NCI-H345 (cell line): ENCODE results near the gene LCMT1.
"Not testable (repeated sequence)": the region's sequence is repeated elsewhere in the genome, so short reads cannot be mapped to it uniquely, and the experiment has no call there.

ENCODE experiments used
- DNase-seq: peaks from one replicate; lab custom pipeline; 2025; lab: John Stamatoyannopoulos, UW

Gene LCMT1

GRCh38 chr16:25148568-25149215 is 37.1 kb downstream of the LCMT1 start:
- no peak for DNase-seq

GRCh38 chr16:25151996-25152395 is 40.5 kb downstream of the LCMT1 start:
- DNase-seq: no peak

DNA sequence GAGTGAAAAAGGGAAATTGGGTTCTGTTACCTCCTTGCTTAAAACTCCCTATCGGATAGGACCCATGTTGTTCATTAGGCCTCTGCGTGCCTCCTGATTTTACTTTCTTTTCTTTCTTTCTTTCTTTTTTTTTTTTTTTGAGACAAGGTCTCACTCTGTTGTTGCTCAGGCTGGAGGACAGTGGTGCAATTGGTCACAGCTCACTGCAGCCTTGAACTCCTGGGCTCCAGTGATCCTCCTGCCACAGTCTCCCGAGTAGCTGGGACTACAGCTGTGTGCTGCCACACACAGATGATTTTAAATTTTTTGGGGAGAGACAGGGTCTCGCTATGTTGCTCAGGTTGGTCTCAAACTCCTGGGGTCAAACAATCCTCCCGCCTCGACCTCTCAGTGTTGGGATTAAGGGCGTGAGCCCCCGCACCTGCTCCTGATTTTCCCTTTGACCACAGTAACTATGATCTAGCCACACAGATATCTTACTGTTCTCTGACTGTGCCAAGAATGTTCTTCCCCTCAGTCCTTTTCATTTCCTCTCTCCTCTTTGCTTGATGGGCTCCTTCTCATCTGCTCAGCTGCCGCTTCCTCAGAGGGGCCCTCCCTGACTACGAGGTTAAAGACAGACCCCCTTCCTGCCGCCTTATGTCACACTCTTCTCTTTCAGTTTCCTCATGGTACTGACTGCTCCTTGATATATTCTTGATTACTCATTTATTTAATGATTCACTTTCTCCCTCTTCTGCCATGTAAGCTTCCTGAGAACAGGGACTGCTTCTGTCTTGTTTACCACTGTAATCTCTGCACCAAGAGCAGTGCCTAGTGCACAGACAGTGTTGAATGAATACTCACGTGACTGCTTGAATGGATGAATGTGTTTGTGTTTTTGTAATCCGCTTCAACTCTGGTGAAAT is 44.3 kb downstream of the LCMT1 start:
- DNase-seq: no peak

GRCh38 chr16:25157271-25157875 is 45.8 kb downstream of the LCMT1 start:
- DNase-seq: no peak

DNA sequence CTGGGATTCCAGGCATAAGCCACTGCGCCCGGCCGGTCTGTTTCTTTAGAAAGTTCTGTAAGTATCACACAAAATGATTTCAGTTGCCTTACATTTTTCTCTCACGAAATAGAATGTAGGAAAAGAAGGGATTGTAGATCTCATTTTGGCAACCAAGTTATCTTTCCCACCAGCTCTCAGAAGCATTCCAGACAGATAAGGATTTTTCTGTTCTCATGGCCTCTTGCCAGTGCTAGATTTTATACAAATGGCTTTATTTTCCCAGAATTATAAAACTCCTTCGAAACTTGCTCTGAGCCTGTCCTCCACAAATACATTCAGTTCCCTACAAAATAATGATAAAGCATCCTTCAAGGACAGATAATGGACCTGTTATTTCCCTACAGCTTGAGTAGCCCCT is 46.9 kb downstream of the LCMT1 start:
- DNase-seq: no peak

- DNase-seq: no peak
These were observed 50.3 kb downstream of the LCMT1 start for GRCh38 chr16:25161753-25162367.

GRCh38 chr16:25163683-25164082 is 52.1 kb downstream of the LCMT1 start:
- no peak for DNase-seq

DNA sequence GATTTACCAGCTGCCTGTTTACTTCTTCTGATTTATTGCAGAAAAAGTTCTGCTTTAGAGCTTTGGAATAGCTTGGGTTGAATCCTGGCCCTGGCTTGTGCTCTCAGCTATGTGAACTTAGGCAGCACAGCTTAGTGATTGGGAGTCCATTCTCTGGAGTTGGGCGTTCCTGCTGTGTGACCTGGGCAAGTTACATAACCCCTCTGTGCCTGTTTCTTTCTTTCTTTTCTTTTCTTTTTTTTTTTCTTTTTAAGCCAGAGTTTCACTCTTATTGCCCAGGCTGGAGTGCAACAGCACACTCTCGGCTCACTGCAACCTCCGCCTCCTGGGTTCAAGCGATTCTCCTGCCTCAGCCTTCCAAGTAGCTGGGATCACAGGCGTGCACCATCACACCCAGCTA is 53.7 kb downstream of the LCMT1 start:
- no peak for DNase-seq

- not testable (repeated sequence) for DNase-seq
These were observed 56.4 kb downstream of the LCMT1 start for GRCh38 chr16:25167920-25168319.

DNA sequence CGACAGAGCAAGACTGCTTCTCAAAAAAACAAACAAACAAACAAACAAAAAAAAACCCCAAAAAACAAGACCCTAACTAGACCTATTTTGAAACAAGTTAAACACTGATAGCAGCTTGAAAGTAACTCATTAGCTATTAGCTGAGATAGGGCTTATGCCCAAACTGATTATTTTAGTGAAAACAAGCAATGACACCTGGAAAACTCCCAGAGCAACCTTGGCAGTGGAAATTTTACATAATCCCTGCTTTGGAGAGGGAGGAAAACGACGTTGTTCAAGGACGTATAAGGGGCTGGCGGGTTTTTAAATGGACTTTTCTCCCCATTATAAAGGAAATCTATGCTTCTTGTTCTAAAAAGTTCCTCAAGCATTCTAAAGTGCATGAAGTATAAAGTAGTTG is 59.8 kb downstream of the LCMT1 start:
- DNase-seq: no peak

DNA sequence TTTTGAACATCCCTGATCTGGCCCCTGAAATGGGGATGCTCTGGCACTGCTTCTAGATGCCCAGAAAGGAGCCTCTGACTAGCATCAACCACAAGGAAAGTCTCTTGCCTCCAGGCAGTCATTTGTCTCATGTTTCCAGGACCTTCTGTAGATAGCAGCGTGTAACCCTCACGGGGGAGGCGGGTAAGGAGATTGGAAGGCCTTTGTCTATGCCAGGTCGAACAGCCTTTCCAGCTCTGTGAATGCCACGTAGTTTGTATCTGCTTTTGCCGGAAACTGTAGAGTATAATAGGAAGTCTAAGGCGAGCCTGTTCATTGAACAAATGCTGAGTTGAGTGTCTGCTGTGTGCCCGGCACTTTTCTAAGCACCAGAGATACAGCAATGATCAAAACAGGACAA is 61.3 kb downstream of the LCMT1 start:
- no peak for DNase-seq

- no peak for DNase-seq
These were observed 62.7 kb downstream of the LCMT1 start for GRCh38 chr16:25174285-25174684.

- DNase-seq: no peak
These were observed 64.6 kb downstream of the LCMT1 start for GRCh38 chr16:25176136-25176535.

DNA sequence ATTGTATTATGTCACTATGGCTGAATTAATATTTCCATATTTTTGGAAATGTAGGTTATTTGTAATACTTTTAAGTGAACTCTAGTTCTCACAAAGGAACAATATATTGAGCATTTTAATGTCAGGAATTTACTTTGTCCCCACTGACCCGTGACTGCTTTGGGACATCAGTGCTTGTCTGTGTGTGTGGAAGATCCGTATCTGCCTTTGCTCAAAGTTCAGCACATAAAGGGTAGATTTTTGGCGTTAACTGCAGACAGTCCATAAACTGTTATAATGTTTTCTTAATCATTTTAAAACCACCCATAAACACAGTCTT is 65.9 kb downstream of the LCMT1 start:
- DNase-seq: no peak

GRCh38 chr16:25177831-25178688 is 66.5 kb downstream of the LCMT1 start:
- DNase-seq: no peak

DNA sequence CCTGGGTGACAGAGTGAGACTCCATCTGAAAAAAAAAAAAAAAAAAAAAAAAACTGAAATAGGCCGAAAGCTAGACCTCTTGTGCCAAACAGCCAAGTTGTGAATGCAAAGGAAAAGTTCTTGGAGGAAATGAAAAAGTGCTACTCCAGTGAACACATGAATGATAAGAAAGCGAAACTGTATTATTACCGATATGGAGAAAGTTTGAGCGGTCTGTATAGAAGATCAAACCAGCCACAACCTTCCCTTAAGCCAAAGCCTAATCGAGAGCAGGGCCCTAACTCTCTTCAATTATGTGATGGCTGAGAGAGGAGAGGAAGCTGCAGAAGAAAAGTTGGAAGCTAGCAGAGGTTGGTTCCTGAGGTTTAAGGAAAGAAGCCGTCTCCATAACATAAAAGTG is 69.7 kb downstream of the LCMT1 start:
- DNase-seq: not testable (repeated sequence)

GRCh38 chr16:25184771-25185170 is 73.2 kb downstream of the LCMT1 start:
- no peak for DNase-seq

DNA sequence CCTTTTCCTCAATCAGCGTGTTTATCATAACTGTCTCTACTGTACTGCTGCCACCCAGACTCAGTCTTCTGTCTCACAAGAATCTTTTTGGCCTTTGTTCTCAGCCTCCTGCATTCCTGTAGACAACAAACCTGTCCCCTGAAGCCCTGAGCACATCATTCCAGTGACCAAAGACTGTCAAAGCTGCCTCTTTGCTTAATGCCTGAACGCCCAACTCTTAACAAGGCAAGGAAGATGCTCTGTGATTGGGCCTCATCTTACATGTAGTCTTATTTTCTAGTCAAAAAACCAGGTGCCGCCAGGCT is 75.9 kb downstream of the LCMT1 start:
- no peak for DNase-seq

DNA sequence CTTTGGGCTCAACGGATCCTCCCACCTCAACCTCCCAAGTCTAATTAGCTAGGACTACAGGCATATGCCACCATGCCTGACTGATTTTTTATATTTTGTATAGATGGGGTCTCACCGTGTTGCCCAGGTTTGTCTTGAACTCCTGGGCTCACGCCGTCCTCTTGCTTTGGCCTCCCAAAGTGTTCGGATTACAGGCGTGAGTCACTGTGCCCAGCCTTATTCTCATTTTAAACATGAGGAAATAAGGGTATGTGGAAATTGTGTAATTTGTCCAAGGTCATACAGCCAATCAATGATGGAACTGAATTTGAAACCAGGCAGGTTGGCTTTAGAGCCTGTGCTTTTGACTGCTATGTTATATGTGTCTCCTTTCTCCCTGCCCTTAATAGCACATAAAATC is 77.8 kb downstream of the LCMT1 start:
- DNase-seq: no peak

DNA sequence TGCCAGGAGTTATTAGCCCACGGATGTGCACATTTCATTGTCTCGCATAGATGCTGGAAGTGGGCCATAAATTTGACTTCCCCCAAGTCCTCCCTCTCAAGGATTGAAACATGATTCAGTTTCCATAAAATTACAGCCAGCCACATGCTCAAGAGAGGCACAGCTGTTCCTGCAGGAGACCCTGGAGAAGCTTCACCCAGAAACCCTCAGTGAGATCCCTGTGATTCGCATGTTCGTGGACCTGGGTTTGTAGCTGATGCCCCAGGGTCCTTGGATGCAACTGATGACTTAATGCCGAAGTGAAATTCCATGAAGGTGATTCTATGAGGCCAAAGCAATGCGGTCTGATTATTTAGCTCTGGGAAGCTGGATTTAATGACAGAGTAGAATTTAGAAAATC is 80.6 kb downstream of the LCMT1 start:
- no peak for DNase-seq

- DNase-seq: no peak
These were observed 82.8 kb downstream of the LCMT1 start for GRCh38 chr16:25194273-25194878.

DNA sequence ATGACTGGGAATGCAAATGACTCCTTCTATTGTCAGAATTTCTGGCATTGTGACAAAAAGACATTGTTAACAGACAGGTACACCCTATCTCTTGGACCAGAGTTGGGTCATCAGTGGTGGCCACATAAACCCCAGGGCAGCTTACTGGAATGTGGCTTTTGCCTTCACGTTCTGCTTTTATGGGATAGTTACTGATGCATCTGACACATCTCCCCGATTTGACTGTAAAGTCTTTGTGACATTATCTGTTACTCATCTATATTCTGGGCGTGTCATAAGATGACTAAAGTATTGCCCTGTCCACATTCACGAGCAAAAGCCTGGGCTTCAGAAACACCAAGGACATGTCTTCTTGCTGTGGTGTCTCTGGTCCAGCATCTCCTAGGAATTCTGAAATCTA is 86.5 kb downstream of the LCMT1 start:
- no peak for DNase-seq
